ENCODE results near the gene TXNL4A.

TXNL4A gene

GRCh38 chr18:79943608-79944125, 44.7 kb downstream of the TXNL4A start:
- TF ChIP-seq ZNF274 (IDR thresholded peaks at IDR 0.05; ENCODE audit: low read depth, low read length) = no peak
- no peak overlapping the region for H3K4me3 ChIP-seq (ENCODE audit: low read length)

GRCh38 chr18:79942786-79943607, 45.4 kb downstream of the TXNL4A start:
- H3K4me3 ChIP-seq (ENCODE audit: low read length) = no peak overlapping the region
- no peak for TF ChIP-seq ZNF274 (IDR thresholded peaks at IDR 0.05; ENCODE audit: low read depth, low read length)

DNA sequence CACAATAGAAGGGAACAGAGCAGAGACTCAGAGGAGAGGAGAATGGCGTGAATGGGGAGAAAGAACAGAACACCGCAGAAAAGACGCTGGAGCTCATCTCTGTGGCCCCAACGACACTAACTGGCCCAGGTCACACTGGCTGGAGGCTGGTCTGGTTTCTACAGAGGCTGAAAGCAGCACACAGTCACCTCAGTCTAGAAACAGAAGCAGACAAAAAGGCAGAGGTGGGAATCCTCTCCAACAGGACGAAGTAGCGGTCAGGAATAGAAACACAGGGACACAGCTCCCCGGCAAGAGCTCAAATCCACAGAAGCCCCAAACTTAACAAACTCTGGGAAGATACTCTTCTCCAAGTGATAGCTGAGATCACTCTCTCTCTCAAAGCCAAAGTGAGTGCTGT, 46.2 kb downstream of the TXNL4A start:
- no peak for TF ChIP-seq ZNF274 (IDR thresholded peaks at IDR 0.05; ENCODE audit: low read depth, low read length)

GRCh38 chr18:79941473-79942119, 46.8 kb downstream of the TXNL4A start:
- H3K4me3 ChIP-seq (ENCODE audit: low read length) = no peak overlapping the region
- no peak for TF ChIP-seq ZNF274 (IDR thresholded peaks at IDR 0.05; ENCODE audit: low read depth, low read length)

More for the DNA sequence above, 46.2 kb downstream of the TXNL4A start:
- H3K4me3 ChIP-seq (ENCODE audit: low read length) = no peak overlapping the region

GRCh38 chr18:79940814-79941472, 47.4 kb downstream of the TXNL4A start:
- H3K4me3 ChIP-seq (ENCODE audit: low read length) = no peak overlapping the region
- no peak for TF ChIP-seq ZNF274 (IDR thresholded peaks at IDR 0.05; ENCODE audit: low read depth, low read length)

DNA sequence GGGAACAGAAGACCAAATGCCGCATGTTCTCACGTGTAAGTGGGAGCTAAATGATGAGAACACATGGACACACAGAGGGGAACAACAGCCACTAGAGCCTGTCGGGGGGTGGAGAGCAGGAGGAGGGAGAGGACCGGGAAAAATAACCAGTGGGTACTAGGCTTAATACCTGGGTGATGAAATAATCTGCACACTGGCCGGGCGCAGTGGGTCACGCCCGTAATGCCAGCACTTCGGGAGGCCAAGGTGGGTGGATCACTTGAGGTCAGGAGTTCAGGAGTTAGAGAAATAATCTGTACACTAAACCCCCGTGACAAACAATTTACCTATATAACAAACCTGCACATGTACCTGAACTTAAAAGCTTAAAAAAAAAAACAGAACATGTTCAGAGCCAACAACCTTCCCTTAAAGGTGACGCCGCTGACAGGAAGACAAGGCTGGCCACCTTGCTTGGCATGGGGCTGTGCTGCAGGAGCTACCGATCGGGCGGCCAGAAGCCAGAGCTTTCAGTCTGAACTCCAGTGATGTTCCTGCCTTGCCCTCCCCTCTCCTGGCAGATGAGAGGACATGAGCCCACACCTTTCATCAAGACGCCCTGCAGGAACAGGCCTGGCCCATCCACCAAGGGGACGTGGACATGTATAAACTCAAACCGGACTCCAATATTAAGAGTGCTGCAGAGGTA, 48.1 kb downstream of the TXNL4A start:
- H3K4me3 ChIP-seq (ENCODE audit: low read length) = no peak overlapping the region
- no peak for TF ChIP-seq ZNF274 (IDR thresholded peaks at IDR 0.05; ENCODE audit: low read depth, low read length)

DNA sequence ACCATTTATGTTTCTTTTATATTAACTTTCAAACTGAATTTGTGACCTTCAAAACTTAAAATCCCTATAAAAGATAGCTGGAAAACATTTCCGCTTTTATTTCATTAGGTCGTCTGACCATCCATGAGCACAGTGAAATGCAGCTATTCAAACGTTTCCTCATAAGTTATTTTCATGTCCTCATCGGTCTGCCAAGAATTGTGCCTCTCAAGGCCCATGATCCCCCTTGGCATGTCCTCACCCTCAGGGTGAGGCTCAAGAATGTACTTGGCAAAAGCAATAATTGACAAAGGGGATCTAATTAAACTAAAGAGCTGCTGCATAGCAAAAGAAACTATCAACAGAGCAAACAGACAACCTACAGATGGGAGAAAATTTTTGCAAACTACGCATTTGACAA, 49.3 kb downstream of the TXNL4A start:
- H3K4me3 ChIP-seq (ENCODE audit: low read length) = no peak overlapping the region
- TF ChIP-seq ZNF274 (IDR thresholded peaks at IDR 0.05; ENCODE audit: low read depth, low read length) = no peak

- TF ChIP-seq ZNF274 (IDR thresholded peaks at IDR 0.05; ENCODE audit: low read depth, low read length) = no peak
Measured at GRCh38 chr18:79938196-79938595, 50.2 kb downstream of the TXNL4A start.

DNA sequence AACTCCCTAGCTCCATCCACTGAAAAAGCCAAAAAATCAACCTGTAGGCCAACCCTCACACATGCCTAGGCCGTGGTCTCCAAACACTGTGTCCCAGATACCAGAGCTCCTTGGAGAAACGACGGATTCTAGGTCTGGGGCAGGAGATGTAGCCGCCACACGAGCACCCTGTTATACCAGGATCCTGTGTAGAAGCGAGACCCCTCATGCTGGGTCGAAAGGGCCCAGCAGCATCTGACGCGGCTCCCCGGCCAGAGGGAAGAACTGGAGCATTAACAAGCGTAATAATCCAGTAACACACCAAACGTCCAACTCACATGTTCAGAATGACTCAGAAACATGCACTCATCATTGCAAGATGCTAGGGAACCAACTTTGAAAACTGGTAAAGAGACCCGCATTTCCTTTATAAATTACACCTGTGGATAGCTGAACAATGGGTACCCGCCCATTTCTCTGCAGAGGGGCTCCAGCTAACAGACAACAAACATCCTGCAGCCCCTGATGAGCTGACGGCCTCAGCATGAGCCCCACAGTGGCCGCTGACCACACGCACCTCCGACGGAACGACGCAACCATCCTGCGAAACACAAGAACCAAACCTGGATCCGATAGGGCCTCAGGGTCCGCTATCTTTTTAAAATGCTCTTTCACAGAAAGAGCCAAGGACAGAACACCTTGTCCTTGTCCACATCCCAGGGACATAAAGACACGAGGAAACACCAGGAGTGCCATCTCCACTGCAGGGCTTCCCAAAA, 51.1 kb downstream of the TXNL4A start:
- H3K4me3 ChIP-seq (ENCODE audit: low read length) = no peak overlapping the region
- no peak for TF ChIP-seq ZNF274 (IDR thresholded peaks at IDR 0.05; ENCODE audit: low read depth, low read length)

More at GRCh38 chr18:79938196-79938595, 50.2 kb downstream of the TXNL4A start:
- H3K4me3 ChIP-seq (ENCODE audit: low read length) = no peak overlapping the region

DNA sequence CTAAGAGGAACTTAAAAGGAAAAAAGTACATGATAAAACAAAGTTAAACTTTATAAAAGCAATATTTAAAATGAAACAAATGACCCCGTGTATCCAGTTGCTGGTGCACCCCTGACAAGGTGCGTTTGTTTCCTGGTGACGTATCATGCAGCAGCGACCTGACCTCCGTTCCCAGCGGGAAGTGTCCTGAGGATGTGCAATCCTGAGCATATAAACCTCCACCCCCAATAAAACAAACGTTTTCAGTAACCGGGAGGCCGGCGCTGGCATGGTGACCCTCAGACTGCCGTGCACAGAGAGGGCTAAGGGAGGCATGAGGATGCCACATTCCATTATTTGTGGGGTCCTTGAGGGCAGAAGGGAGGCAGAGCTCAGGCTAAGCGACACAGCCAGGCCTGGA, 51.7 kb downstream of the TXNL4A start:
- no peak for TF ChIP-seq ZNF274 (IDR thresholded peaks at IDR 0.05; ENCODE audit: low read depth, low read length)
- no peak overlapping the region for H3K4me3 ChIP-seq (ENCODE audit: low read length)

GRCh38 chr18:79935925-79936324, 52.4 kb downstream of the TXNL4A start:
- TF ChIP-seq ZNF274 (IDR thresholded peaks at IDR 0.05; ENCODE audit: low read depth, low read length) = no peak
- no peak overlapping the region for H3K4me3 ChIP-seq (ENCODE audit: low read length)

DNA sequence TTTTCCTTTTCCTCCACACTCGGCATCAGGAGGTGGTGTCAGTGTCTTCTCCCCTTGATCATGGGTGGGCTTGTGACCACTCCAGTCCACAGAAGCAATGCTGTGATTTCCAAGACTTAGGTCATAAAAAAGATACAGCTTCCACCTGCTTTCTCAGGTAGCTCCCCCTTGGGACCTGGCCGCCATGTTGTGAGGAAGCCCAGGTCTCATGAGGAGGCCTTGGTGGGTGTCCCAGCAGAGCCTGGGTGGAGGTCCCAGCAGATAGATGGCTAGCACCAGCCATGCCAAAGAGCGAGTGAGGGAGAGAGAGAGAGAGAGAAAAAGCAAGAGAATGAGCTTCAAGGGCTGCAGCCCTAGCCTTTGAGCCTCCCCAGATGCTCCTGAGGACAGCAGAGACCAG, 52.9 kb downstream of the TXNL4A start:
- H3K4me3 ChIP-seq (ENCODE audit: low read length) = no peak overlapping the region
- no peak for TF ChIP-seq ZNF274 (IDR thresholded peaks at IDR 0.05; ENCODE audit: low read depth, low read length)

DNA sequence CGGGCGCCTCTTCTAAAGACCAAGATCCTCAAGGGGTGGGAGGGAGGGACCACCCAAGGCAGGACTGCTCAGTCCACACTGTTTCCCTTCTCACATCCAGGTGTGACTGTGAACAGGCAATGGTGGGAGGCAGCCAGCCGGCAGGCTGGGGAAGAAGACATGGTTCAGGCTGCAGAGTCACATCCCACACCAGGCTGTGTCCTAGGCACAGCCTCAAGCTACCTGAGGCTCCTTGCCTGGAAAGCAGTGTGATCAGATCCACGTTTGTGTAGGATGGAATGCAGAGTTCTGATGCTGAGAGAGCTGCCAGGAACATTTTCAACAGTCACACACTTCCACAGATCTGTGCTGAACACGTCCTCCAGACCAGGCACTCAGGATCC, 53.3 kb downstream of the TXNL4A start:
- TF ChIP-seq ZNF274 (IDR thresholded peaks at IDR 0.05; ENCODE audit: low read depth, low read length) = no peak
- no peak overlapping the region for H3K4me3 ChIP-seq (ENCODE audit: low read length)

Data from GM08714 (cell line).